Activated naive CD8-positive, alpha-beta T cell treated with anti-CD3 and anti-CD28 coated beads, Interleukin-2, amount 10 ng/mL, durations not matched to agents 7 days and 5 days (primary cell): Measurements from ENCODE around the gene KRTAP29-1. TPM values are rescaled to one million over a fixed set of nuclear protein-coding genes. Genes with fewer than 3 reads are reported as not detected.
"Not testable (repeated sequence)": the region's sequence is repeated elsewhere in the genome, so short reads cannot be mapped to it uniquely, and the experiment has no call there.

Experiments used
- ATAC-seq: fragments of 150-1000 bp; cut with Tn5 transposase; one replicate; pipeline ENCODE4 v1.10.0; 2021; ENCODE audit warnings: low read depth, moderate library complexity
- POLR2A ChIA-PET: fragments of 350-600 bp; sonication (Branson Sonifier 250); formaldehyde crosslinking; loops from one replicate; lab custom pipeline; 2021; ENCODE audit warnings: antibody characterized with exemption; lab: Charles Lee
- DNase-seq: peaks from one replicate; pipeline ENCODE4 v3.0.0; 2021
- H3K27ac Mint-ChIP-seq: one replicate; pipeline ENCODE4 v1.8.0; 2022; ENCODE audit warnings: mild to moderate bottlenecking, mixed read lengths
- H3K27me3 Mint-ChIP-seq: one replicate; pipeline ENCODE4 v1.8.0; 2022; ENCODE audit warnings: mild to moderate bottlenecking, moderate library complexity, mixed read lengths
- H3K36me3 Mint-ChIP-seq: one replicate; pipeline ENCODE4 v1.8.0; 2021; ENCODE audit warnings: mild to moderate bottlenecking, mixed read lengths
- H3K4me1 Mint-ChIP-seq: one replicate; pipeline ENCODE4 v1.8.0; 2021; ENCODE audit warnings: mixed read lengths
- H3K4me3 Mint-ChIP-seq: one replicate; pipeline ENCODE4 v1.8.0; 2022; ENCODE audit warnings: mild to moderate bottlenecking, moderate library complexity, mixed read lengths
- H3K9me3 Mint-ChIP-seq: one replicate; pipeline ENCODE4 v1.8.0; 2021; ENCODE audit warnings: mixed read lengths
- total RNA-seq, 2 experiments: library from RNA; stranded (reverse); gene quantifications; one replicate each; pipeline ENCODE4 v1.2.3, GENCODE V29; 2021

The KRTAP29-1 gene
- total RNA-seq, 2 experiments from 2014 or later, result not detected

DNA sequence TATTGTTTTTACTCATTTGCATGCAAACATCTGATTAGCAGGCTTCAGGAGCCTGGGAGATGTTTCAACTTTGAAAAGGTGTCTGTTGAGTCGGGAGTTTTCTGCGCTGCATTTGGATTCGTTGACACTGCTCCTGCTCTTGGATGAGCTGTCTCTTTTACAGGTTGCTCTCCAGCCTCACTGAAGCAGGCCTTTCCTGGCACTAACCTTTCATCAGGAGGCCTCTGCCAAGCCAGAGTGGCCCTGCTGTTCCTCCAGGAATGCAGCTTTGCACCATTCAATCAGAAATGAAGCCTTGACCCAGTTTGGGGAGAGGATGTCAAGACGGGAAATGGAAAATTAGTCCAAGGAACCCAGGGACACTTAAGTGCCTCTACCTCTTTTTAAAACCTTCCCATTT lies 330 bp upstream of the KRTAP29-1 start:
- DNase-seq, result no peak
- Mint-ChIP-seq H3K27ac (no peak overlapping the region), H3K4me3 (no peak overlapping the region), H3K36me3 (no peaks in the 10 kb centered on the region), H3K9me3 (peaks cover 4% of the 10 kb centered on the region), H3K4me1 (peaks cover 10% of the 10 kb centered on the region), H3K27me3 (no peaks in the 10 kb centered on the region)
- POLR2A ChIA-PET, result no interaction called here
- ATAC-seq, result no peak

DNA sequence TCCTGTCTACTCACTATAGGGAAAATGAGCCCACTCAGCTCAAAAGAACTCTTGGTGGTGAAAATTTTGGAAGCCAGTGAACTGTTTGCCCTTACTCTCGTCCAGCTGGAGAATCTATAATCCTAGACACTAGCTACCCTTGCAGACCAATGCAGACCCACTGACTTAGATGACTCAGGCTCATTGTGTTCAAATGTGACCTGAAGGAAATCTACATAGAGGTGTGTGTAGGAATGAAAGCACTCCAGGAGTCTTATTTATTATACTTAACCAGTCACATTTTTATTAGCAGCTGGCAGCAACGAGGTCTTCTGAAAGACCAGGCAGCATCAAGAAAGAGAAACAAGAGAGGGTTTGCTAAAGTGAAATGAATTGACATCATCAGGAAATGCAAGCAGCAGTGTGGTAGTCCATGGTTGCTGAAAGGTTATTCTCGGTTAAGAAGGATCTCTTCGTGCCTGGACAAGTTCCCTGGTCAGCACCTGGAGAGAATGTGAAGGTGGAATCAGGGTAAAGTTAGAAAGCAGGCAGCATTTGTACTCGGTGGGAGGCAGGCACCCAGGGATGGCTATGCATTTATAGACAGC lies 1.4 kb downstream of the KRTAP29-1 start:
- peaks cover 6% of the 10 kb centered on the region for H3K4me1 Mint-ChIP-seq
- no peaks in the 10 kb centered on the region for H3K36me3 Mint-ChIP-seq
- ATAC-seq (no peak), DNase-seq (no peak)
- POLR2A ChIA-PET, result no interaction called here
- no peak overlapping the region for H3K4me3 Mint-ChIP-seq
- H3K27me3 Mint-ChIP-seq, result no peaks in the 10 kb centered on the region
- peaks cover 4% of the 10 kb centered on the region for H3K9me3 Mint-ChIP-seq
- H3K27ac Mint-ChIP-seq, result no peak overlapping the region

DNA sequence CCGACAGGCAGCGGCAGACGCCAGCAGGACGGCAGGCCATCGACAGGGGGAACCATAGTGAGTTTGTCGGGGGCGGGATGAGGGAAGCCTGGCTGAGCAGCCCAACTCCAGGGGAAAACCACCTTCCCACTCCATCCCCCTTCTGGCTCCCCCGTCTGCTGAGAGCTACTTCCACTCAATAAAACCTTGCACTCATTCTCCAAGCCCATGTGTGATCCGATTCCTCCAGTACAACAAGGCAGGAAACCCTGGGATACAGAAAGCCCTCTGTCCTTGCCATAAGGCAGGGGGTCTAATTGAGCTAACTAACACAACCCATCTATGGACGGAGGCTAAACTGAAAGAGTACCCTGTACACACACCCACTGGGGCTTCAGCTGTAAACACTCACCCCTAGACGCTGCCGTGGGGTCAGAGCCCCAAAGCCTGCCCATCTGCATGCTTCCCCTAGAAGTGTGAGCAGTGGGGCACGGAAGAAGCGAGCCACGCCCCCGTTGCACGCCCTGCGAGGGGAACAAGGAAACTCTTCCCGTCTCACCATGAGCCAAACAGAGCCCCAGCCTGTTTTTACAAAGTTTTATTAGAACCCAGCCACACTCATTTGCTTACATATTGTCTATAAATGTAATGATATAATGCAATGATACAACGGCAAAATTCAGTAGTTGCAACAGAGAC lies 4.1 kb downstream of the KRTAP29-1 start:
- Mint-ChIP-seq H3K36me3 (no peaks in the 10 kb centered on the region), H3K4me1 (peaks cover 6% of the 10 kb centered on the region), H3K27me3 (no peaks in the 10 kb centered on the region), H3K9me3 (peaks cover 4% of the 10 kb centered on the region), H3K27ac (no peak overlapping the region), H3K4me3 (no peak overlapping the region)
- POLR2A ChIA-PET, result no interaction called here
- DNase-seq, result no peak
- no peak for ATAC-seq

DNA sequence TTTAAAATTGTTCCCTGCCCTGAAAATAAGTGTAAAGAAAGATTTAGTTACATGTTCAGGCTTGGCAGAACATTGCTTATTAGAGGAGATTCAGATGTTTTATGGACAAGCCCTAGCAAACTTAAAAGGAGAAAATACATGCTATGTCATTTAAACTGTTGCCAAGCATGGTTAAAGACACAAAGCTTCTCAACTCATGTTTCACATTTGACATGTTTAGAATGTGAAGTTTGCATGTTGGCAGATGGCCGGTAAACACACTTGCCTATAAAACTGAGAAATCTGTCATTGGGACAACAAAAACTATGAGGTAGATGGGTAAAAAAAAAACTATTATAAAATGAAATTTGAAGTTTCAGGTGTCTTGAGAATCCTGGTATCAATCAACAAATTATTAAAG lies 5.8 kb downstream of the KRTAP29-1 start:
- Mint-ChIP-seq H3K27me3 (no peaks in the 10 kb centered on the region), H3K36me3 (no peaks in the 10 kb centered on the region), H3K9me3 (peaks cover 4% of the 10 kb centered on the region), H3K4me1 (peaks cover 6% of the 10 kb centered on the region), H3K27ac (no peak overlapping the region), H3K4me3 (no peak overlapping the region)
- POLR2A ChIA-PET, result no interaction called here
- DNase-seq (no peak), ATAC-seq (no peak)

- Mint-ChIP-seq H3K27ac (no peak overlapping the region), H3K27me3 (peaks cover 4% of the 10 kb centered on the region), H3K4me3 (no peak overlapping the region), H3K4me1 (no peaks in the 10 kb centered on the region), H3K9me3 (no peaks in the 10 kb centered on the region), H3K36me3 (no peaks in the 10 kb centered on the region)
- POLR2A ChIA-PET, result no interaction called here
- DNase-seq (no peak), ATAC-seq (no peak)
These were observed 8.6 kb downstream of the KRTAP29-1 start for GRCh38 chr17:41294016-41294415.

DNA sequence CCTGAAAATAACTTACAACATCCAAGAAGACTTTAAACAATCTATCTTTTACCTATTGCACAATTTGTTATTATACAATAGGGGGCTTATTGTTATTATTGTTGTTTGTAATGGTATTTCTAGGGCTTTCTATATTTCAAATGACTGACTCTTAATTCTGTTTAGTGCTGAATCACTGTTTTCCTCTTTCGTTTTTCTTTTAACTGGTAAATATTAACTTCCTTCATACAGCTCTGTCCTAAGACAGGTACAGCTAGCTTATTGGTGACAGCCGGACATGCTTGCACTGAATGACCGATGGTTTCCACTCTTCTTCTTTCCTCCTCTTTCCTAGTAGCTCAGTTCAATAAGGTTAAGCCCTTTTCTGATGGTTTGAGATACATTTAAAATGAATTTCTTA lies 15.6 kb downstream of the KRTAP29-1 start:
- DNase-seq (no peak), ATAC-seq (no peak)
- Mint-ChIP-seq H3K27ac (no peak overlapping the region), H3K36me3 (no peaks in the 10 kb centered on the region), H3K9me3 (no peaks in the 10 kb centered on the region), H3K27me3 (peaks cover 4% of the 10 kb centered on the region), H3K4me3 (no peak overlapping the region), H3K4me1 (peaks cover 2% of the 10 kb centered on the region)
- POLR2A ChIA-PET, result no interaction called here

GRCh38 chr17:41284546-41284945 lies 18.1 kb downstream of the KRTAP29-1 start:
- peaks cover 4% of the 10 kb centered on the region for H3K27me3 Mint-ChIP-seq
- peaks cover 4% of the 10 kb centered on the region for H3K9me3 Mint-ChIP-seq
- DNase-seq, result no peak
- H3K27ac Mint-ChIP-seq, result no peak overlapping the region
- H3K4me3 Mint-ChIP-seq, result no peak overlapping the region
- no peaks in the 10 kb centered on the region for H3K36me3 Mint-ChIP-seq
- POLR2A ChIA-PET, result no interaction called here
- peaks cover 2% of the 10 kb centered on the region for H3K4me1 Mint-ChIP-seq
- ATAC-seq, result no peak

DNA sequence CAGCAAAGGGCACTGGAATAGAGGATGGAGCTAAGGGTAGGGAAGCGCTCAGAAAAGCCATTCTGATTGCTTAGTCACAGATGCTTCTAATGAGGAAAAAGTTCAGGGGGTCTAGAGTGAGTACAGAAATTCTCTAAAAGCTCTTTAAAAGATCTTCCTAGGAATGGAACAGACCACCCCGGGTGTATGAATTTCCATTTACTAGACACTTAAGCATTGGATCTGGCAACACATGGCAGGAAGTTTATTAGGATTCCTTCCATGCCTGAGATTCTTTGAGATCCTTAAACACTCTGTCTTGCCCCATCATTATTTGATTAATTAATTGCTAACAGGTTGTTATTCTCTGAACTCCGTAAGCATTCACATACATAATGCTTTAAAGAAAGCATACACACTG lies 18.6 kb downstream of the KRTAP29-1 start:
- Mint-ChIP-seq H3K9me3 (peaks cover 4% of the 10 kb centered on the region), H3K36me3 (no peaks in the 10 kb centered on the region), H3K27me3 (peaks cover 4% of the 10 kb centered on the region), H3K4me3 (no peak overlapping the region), H3K27ac (no peak overlapping the region), H3K4me1 (peaks cover 2% of the 10 kb centered on the region)
- ATAC-seq, result no peak
- POLR2A ChIA-PET, result no interaction called here
- no peak for DNase-seq

DNA sequence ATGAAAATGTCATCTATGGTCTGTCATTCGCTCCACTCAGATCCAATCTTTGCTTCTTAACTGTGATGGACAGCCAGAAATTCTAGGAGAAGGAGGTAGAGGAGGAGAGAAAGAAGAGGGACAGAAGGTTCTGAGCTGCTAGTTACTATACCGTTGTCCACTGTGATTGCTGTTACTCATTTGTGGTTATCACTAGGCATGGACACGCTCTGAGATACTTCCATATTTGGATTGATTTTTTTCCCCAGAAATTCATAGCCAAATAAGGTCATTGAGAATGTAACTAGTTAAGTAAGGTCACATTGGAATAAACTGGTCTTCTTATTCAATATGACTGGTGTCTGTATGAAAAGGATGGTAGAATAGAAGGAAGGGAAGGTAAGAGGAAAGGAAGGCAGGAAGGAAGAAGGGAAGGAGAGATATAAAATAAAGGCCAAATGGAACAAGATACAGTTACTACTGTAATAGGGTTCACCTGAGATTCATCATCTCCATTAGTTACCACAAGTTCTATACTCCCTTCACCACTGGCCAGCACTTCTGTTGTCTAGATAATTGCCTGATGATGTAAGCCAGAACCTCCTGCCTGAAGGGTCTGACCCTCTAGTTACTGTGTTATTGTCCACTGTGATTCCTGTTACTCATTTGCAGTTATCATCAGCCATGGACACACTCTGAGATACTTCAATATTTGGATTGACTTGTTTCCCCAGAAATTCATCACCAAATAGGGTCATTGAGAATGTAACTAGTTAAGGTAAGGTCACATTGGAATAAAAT lies 24.3 kb downstream of the KRTAP29-1 start:
- peaks cover 4% of the 10 kb centered on the region for H3K9me3 Mint-ChIP-seq
- H3K4me3 Mint-ChIP-seq, result no peak overlapping the region
- H3K36me3 Mint-ChIP-seq, result no peaks in the 10 kb centered on the region
- no peaks in the 10 kb centered on the region for H3K4me1 Mint-ChIP-seq
- no peak for ATAC-seq
- POLR2A ChIA-PET, result no interaction called here
- no peak for DNase-seq
- H3K27me3 Mint-ChIP-seq, result peaks cover 13% of the 10 kb centered on the region
- no peak overlapping the region for H3K27ac Mint-ChIP-seq

DNA sequence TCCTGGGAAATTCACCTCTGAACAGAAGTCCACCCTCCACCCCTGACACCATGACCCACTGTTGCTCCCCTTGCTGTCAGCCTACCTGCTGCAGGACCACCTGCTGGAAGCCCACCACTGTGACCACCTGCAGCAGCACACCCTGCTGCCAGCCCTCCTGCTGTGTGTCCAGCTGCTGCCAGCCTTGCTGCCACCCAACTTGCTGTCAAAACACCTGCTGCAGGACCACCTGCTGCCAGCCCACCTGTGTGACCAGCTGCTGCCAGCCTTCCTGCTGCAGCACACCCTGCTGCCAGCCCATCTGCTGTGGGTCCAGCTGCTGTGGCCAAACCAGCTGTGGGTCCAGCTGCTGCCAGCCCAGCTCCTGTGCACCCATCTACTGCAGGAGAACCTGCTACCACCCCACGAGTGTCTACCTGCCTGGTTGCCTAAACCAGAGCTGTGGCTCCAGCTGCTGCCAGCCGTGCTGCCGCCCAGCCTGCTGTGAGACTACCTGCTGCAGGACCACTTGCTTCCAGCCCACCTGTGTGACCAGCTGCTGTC lies 26.9 kb downstream of the KRTAP29-1 start, which contains the start of gene KRTAP9-7:
KRTAP9-7 (plus strand) TSS at position 51 of the 543 bp plus-strand sequence; CDS start at position 51, 0 bp downstream.
- H3K27ac Mint-ChIP-seq, H3K4me1 Mint-ChIP-seq, DNase-seq, H3K27me3 Mint-ChIP-seq, H3K4me3 Mint-ChIP-seq, H3K9me3 Mint-ChIP-seq, POLR2A ChIA-PET, ATAC-seq, H3K36me3 Mint-ChIP-seq: not testable (repeated sequence)

DNA sequence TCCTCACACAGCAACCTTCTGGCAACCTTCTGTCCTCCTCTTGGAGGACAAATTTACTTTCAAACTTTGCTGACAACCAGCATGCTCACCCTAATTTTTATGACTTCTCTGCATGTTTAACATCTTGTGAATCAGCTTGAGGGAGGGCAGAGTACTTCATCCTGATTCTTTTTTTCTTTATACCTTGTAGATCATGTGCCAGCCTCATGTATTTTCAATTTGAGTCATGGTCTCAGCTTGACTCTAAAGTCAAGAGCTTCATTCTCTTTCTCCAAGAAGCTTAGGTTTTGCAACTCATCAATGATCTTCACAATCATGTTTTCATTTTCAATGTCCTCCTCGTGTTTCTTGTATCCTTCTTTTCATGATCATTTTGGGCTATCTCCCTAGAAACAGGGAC lies 30.8 kb downstream of the KRTAP29-1 start:
- Mint-ChIP-seq H3K9me3 (no peaks in the 10 kb centered on the region), H3K27ac (no peak overlapping the region), H3K27me3 (peaks cover 10% of the 10 kb centered on the region), H3K36me3 (no peaks in the 10 kb centered on the region), H3K4me1 (no peaks in the 10 kb centered on the region), H3K4me3 (no peak overlapping the region)
- ATAC-seq (no peak), DNase-seq (no peak)
- POLR2A ChIA-PET, result no interaction called here

- H3K4me3 Mint-ChIP-seq, H3K9me3 Mint-ChIP-seq, DNase-seq, H3K27me3 Mint-ChIP-seq, ATAC-seq, POLR2A ChIA-PET, H3K27ac Mint-ChIP-seq, H3K4me1 Mint-ChIP-seq, H3K36me3 Mint-ChIP-seq: not testable (repeated sequence)
These were observed 31.3 kb downstream of the KRTAP29-1 start for GRCh38 chr17:41271323-41271722.

DNA sequence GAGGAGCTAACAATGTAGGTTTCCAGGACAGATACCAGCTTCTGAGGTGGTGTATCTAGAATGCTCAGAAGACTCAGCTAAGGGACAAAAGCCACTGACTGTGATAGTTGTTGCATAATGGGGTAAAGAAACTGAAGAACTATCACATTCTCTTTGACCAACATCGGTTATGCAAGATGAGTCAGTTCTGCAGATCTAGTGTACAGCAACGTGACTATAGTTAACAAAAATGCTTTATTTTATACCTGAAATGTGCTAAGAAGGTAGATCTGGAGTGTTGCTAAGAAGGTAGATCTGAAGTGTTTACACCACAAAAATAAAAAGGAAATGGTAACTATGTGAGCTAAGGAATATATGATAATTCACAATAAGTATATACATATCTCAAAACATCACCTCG lies 34.9 kb downstream of the KRTAP29-1 start:
- Mint-ChIP-seq H3K36me3 (no peaks in the 10 kb centered on the region), H3K27ac (no peak overlapping the region), H3K4me3 (no peak overlapping the region), H3K9me3 (no peaks in the 10 kb centered on the region), H3K27me3 (no peaks in the 10 kb centered on the region), H3K4me1 (no peaks in the 10 kb centered on the region)
- ATAC-seq, result no peak
- POLR2A ChIA-PET, result no interaction called here
- DNase-seq, result no peak
